Erythroblast (primary cell): ENCODE data around the gene IRF2.

Experiments used
- GATA1 ChIP-seq: IDR thresholded peaks from 2 replicates; pipeline ENCODE4 v1.6.1; 2011; ENCODE audit warnings: low read depth, mild to moderate bottlenecking, control low read depth, low read length, moderate library complexity
- POLR2A ChIP-seq: IDR thresholded peaks from 2 replicates; pipeline ENCODE4 v1.6.1; 2011; ENCODE audit warnings: mild to moderate bottlenecking, low read length

GRCh38 chr4:184439856-184440594 lies 34.3 kb downstream of the IRF2 start:
- TF ChIP-seq POLR2A (no peak), GATA1 (no peak)
